ENCODE measurements around the gene CHPF. TPM values are rescaled to one million over a fixed set of nuclear protein-coding genes. Genes with fewer than 3 reads are reported as not detected.

Gene CHPF
- total RNA-seq, 1 experiment from 2014 or later: 78.2 TPM

GRCh38 chr2:219566640-219567039 is 23.0 kb upstream of the CHPF start:
- intact Hi-C loops (cut with micrococcal nuclease; ENCODE audit: unreplicated experiment): no loop called here
- Histone ChIP-seq H2AFZ (no peak overlapping the region), H3K4me1 (replicated peaks; ENCODE audit: insufficient read depth) (peaks cover 20% of the 10 kb centered on the region), H3K27me3 (ENCODE audit: insufficient read depth, low read depth) (no peaks in the 10 kb centered on the region), H3K79me2 (ENCODE audit: low read depth) (peaks cover 13% of the 10 kb centered on the region), H4K20me1 (ENCODE audit: insufficient read depth) (no peaks in the 10 kb centered on the region), H3F3A (ENCODE audit: insufficient read depth, low read depth) (peaks cover 13% of the 10 kb centered on the region), H3K9me2 (ENCODE audit: insufficient read depth) (no peaks in the 10 kb centered on the region), H3K4me2 (no peak overlapping the region), H3K9me3 (ENCODE audit: insufficient read depth, low read depth) (no peaks in the 10 kb centered on the region), H3K4me3 (no peak overlapping the region), H3K27ac (no peak overlapping the region), H3K36me3 (ENCODE audit: low read depth) (no peaks in the 10 kb centered on the region)
- ChIA-PET CTCF (interaction anchor here (0.6 kb wide), 1 partner anchor 1869 kb away, joined by 10 read pairs; no protein-coding TSS in a partner anchor), POLR2A (ENCODE audit: unreplicated experiment) (no interaction called here)
- no TSS peak for BruUV-seq (replicated peaks)
- no peak for DNase-seq
- no peak for TF ChIP-seq EZH2 (IDR thresholded peaks at IDR 0.05; ENCODE audit: low read depth)
- no peak for TF ChIP-seq CTCF (conservative IDR thresholded peaks at IDR 0.05)

GRCh38 chr2:219565130-219566080 is 21.8 kb upstream of the CHPF start:
- Histone ChIP-seq H3K79me2 (ENCODE audit: low read depth) (peaks cover 13% of the 10 kb centered on the region), H3K4me3 (no peak overlapping the region), H3K9me3 (ENCODE audit: insufficient read depth, low read depth) (no peaks in the 10 kb centered on the region), H3K9me2 (ENCODE audit: insufficient read depth) (no peaks in the 10 kb centered on the region), H4K20me1 (ENCODE audit: insufficient read depth) (no peaks in the 10 kb centered on the region), H3K27me3 (ENCODE audit: insufficient read depth, low read depth) (no peaks in the 10 kb centered on the region), H2AFZ (no peak overlapping the region), H3K4me2 (no peak overlapping the region), H3F3A (ENCODE audit: insufficient read depth, low read depth) (peaks cover 13% of the 10 kb centered on the region), H3K36me3 (ENCODE audit: low read depth) (no peaks in the 10 kb centered on the region), H3K27ac (no peak overlapping the region), H3K4me1 (replicated peaks; ENCODE audit: insufficient read depth) (peaks cover 19% of the 10 kb centered on the region)
- ChIA-PET POLR2A (ENCODE audit: unreplicated experiment) (no interaction called here), CTCF (no interaction called here)
- intact Hi-C loops (cut with micrococcal nuclease; ENCODE audit: unreplicated experiment): no loop called here
- TF ChIP-seq CTCF (conservative IDR thresholded peaks at IDR 0.05): no peak
- TF ChIP-seq EZH2 (IDR thresholded peaks at IDR 0.05; ENCODE audit: low read depth): no peak
- no peak for DNase-seq
- no TSS peak for BruUV-seq (replicated peaks)

- H3F3A ChIP-seq (ENCODE audit: insufficient read depth, low read depth): 0 out of 2 replicates have a peak, but pooled peaks cover 1% of the 10 kb centered on the region
- H3K9me3 ChIP-seq (ENCODE audit: insufficient read depth, low read depth): no peaks in the 10 kb centered on the region
- DNase-seq: no peak
- intact Hi-C loops (cut with micrococcal nuclease; ENCODE audit: unreplicated experiment): no loop called here
- no peaks in the 10 kb centered on the region for H3K36me3 ChIP-seq (ENCODE audit: low read depth)
- no peak overlapping the region for H3K4me2 ChIP-seq
- H2AFZ ChIP-seq: no peak overlapping the region
- no peak for TF ChIP-seq CTCF (conservative IDR thresholded peaks at IDR 0.05)
- no peak for TF ChIP-seq EZH2 (IDR thresholded peaks at IDR 0.05; ENCODE audit: low read depth)
- CTCF ChIA-PET: no interaction called here
- H3K9me2 ChIP-seq (ENCODE audit: insufficient read depth): no peaks in the 10 kb centered on the region
- peaks cover 3% of the 10 kb centered on the region for H3K4me1 ChIP-seq (replicated peaks; ENCODE audit: insufficient read depth)
- H3K27me3 ChIP-seq (ENCODE audit: insufficient read depth, low read depth): no peaks in the 10 kb centered on the region
- H4K20me1 ChIP-seq (ENCODE audit: insufficient read depth): no peaks in the 10 kb centered on the region
- H3K4me3 ChIP-seq: no peak overlapping the region
- no peak overlapping the region for H3K27ac ChIP-seq
- POLR2A ChIA-PET (ENCODE audit: unreplicated experiment): no interaction called here
- BruUV-seq (replicated peaks): no TSS peak
- no peaks in the 10 kb centered on the region for H3K79me2 ChIP-seq (ENCODE audit: low read depth)
Measured at GRCh38 chr2:219563271-219563928, 19.8 kb upstream of the CHPF start.
